ENCODE data around the gene FURIN.
"Not testable (repeated sequence)": the region's sequence is repeated elsewhere in the genome, so short reads cannot be mapped to it uniquely, and the experiment has no call there.

The FURIN gene

DNA sequence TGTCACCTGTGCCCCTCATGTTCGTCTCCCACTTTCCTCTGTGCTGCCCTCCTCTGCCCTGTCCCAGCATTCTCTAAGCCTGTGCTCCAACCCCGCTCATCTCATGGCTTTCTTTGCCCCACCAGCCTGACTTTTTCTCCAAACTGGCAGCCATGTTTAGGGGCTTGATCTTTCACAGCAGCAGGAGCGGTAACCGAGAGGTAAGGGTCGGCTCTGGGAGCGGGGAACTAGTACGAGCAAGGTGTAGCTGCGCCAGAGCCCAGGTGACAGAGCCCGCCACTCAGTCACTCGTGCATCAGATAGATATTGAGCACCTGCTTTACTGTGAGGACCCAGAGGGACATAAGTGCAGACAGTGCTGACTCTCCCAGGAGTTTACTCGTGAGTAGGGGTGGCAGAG is 48.1 kb downstream of the FURIN start:
- DNase-seq (ENCODE audit: low spot score): no peak

DNA sequence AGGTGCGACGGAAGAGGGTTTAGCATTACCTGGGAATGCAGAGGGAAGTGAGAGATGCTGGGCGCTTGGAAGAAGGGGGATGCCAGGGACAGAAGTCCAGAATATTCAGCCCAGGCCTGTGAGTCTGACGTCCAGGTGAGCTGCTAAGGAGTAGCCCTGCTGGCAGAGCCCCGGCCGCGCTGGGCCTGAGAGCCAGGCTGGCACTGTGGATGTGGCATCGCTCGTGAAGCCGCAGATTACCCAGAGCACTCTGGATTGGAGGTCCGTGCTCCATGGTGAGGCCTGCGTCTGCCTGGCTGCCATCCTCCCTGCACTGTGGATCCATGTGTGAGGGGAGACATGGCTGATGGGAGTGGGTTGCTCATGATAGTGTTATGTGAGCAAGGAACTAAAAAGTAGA is 49.2 kb downstream of the FURIN start:
- no peak for DNase-seq (ENCODE audit: low spot score)

DNA sequence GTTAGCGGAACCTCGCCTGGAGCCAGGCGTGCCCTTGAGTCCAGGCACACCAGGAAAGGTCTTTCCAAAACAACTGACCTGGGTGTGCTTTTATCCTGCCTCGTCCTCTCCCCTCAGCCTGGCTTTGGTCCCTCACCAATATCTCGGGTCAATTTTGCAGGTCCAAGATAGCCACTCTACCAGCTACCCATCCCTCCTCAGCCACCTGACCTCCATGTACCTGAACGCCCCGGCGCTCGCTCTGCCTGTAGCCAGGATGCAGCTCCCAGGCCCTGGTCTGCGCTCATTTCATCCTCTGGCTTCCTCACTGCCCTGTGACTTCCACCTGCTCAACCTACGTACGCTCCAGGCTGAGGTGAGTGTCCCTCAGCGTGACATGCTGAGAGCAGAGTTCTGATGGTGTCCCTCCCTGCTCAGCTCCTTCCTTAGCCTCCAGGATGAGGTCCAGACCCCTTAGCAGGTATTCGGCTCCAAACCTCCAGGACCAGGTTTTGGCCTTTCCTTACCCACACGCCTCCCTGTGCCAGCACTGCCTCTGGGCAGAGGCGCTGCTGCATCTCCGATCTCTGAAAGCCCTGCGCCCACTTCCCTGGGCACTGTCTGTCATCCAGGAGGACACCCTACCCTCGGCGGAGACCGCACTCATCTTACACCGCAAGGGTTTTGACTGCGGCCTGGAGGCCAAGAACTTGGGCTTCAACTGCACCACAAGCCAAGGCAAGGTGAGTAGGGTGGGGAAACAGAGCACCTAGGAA is 49.8 kb downstream of the FURIN start:
- no peak for DNase-seq (ENCODE audit: low spot score)

DNA sequence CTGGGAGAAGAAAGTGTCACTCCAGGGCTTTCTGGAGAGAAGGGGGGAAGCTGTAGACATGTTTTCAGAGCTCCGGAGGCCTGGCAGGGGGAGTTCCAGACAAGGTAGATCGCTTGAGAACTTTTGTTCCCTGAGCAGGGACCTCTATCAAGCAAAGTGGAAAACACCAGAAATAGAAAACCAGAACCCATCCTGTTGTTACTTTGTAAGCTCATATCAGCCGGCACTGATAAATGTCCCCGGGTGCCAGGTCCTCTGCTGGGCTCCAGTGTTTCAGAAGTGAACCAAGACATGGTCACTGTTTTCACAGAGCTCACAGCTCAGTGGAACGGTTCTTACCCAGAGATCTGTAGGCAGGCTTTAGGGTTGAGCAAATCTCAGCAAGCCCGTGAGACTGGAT is 50.4 kb downstream of the FURIN start:
- DNase-seq (ENCODE audit: low spot score): no peak

DNA sequence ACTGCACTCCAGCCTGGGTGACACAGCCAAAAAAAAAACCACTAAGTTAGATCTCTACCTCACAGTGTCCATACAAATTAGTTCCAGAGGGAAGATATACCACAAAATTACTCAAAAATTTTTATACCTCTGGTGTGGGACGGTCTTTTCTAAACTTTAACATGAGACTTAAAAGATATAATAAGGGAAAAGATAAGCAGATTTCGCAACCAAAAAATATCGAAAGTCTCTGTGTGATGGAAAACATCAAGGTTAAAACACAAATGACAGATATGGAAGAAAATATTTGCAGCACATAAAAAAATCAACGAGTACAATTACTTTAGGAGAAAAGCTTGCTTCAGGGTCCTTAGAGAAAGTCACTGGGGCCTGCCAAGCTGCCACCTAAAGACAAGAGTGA is 53.5 kb downstream of the FURIN start:
- no peak for DNase-seq (ENCODE audit: low spot score)

DNA sequence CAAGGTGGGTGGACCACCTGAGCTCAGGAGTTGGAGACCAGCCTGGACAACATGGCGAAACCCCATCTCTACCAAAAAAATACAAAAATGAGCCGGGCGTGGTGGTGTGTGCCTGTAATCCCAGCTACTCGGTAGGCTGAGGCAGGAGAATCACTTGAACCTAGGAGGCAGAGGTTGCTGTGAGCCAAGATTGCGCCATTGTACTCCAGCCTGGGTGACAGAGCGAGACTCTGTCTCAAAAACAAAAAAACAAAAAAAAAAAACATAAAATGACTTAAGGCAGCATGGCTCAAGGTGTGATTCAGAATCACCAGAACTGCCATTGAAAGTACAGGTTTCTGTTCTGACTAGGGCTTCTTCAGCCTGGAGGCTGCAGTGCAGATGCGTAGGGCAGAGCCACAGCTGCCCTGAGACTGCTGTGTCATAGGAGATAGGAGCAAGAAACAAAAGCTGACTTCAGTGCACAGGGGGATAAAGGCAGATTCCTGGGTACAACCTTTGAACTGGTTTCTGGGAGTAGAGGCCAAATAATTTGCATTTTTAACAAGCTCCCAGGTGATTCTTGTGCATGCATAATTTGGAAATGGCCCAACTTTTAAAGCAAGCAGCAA is 54.4 kb downstream of the FURIN start:
- DNase-seq (ENCODE audit: low spot score): not testable (repeated sequence)

DNA sequence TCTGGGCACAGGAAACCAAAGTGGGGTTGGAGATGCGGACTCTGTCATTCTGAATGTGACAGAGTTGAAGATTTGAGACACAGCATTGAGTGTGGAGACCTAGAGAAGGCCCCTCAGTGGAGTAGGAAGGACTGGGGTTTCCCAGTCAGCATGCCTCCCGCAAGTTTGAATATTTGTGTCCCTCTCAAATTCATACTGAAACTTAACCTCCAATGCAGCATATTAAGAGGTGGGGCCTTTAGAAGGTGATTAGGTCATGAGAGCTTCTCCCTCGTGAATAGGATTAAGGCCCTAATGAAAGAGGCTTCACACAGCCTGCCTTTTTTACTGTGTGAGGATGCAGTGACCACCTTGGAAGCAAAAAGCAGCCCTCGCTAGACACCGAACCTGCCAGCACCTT is 56.0 kb downstream of the FURIN start:
- no peak for DNase-seq (ENCODE audit: low spot score)

DNA sequence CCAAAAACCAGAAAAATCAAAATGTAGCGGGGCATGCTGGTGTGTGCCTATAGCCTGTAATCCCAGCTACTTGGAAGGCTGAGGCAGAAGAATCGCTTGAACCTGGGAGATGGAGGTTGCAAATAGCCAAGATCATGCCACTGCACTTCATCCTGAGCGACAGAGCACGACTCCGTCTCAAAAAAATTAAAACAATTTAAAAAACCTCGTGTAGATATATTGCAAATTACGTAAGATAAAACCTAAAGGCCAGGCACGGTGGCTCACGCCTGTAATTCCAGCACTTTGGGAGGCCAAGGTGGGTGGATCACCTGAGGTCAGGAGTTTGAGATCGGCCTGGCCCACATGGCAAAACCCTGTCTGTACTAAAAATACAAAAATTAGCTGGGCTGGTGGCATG is 58.4 kb downstream of the FURIN start:
- not testable (repeated sequence) for DNase-seq (ENCODE audit: low spot score)

DNA sequence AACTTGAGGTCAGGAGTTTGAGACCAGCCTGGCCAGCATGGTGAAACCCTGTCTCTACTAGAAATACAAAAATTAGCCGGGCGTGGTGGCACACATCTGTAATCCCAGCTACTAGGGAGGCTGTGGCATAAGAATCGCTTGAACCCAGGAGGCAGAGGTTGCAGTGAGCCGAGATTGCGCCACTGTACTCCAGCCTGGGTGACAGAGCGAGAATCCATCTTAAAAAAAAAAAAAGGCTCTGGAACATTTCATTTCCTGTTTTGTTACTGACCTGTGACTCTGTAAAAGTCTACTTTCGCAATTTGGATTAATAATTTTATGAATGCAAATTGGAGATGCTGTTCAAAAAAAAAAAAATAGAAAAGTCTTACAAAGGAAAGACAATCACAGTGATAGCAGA is 59.7 kb downstream of the FURIN start:
- DNase-seq (ENCODE audit: low spot score): not testable (repeated sequence)

DNA sequence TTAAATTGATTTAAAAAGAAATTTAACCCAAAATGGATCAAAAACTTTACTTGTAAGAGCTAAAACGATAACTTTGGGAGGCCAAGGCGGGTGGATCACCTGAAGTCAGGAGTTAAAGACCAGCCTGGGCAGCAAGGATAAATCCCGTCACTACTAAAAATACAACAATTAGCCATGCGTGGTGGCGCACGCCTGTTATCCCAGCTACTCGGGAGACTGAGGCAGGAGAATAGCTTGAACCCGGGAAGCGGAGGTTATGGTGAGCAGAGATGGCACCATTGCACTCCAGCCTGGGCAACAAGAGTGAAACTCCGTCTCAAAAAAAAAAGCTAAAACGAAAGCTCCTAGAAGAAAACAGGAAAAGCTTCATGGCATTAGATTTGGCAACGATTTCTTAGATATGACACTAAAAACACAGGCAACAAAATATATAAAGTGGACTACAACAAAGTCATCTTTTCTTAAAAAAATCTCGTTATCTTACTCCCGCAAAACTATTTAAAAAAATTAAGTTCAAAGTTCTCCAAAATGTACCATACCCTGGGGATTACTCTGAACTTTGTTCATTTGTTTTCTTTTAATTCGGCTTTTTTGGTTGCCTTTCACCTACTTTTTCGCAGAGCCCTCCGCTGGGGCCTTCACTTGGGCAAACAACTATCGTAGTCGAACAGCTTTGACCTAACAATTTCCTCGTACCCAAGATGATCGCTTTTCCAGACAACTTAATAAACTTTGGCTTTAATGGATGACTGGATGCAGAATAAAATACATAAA is 61.0 kb downstream of the FURIN start:
- no peak for DNase-seq (ENCODE audit: low spot score)

DNA sequence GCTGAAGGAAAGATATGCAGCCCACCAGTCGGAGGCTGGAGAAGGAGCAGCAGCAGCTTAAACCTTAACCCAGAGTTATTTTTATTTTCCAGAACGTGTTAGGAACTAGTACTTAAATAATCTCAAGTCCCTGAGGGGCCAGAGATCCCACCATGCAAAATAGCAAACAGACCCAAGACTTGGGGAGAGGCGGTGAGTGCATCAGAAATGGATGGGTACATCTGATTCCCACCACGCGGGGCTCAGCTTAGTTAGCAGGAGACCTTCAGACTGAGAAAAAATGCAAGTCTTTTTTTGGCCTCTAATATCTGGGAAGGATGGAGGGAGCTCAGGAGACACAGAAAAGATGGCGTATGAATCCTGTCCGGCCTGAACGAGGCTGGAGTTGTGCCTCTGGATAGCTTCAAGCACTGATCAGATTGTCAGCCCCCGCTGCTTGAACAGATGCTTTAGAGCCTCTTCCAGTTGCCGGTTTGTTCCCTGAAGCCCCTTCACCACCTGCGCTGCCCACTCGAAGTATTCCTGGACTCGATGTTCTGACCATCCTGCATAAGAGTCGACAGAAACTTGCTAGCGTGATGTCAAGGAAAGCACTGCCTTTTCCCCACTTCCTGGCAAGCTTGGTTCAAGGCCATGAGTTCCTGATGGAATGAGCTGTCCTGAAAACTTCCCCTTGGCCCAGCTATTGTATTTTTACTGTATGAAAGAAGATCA is 62.6 kb downstream of the FURIN start:
- DNase-seq (ENCODE audit: low spot score): no peak

DNA sequence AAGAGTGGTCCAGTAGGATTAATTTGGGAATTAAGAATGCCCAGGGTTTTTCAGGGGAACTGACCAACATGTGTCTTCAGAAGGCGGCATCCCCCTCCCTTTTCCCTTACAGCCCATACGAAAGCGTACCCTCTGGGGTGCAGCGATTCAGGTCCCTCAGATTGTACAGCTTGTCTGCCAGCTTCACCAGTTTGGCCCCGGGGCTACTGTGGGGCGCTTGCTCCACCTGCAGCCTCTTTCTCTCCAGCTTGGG is 63.1 kb downstream of the FURIN start:
- no peak for DNase-seq (ENCODE audit: low spot score)

DNA sequence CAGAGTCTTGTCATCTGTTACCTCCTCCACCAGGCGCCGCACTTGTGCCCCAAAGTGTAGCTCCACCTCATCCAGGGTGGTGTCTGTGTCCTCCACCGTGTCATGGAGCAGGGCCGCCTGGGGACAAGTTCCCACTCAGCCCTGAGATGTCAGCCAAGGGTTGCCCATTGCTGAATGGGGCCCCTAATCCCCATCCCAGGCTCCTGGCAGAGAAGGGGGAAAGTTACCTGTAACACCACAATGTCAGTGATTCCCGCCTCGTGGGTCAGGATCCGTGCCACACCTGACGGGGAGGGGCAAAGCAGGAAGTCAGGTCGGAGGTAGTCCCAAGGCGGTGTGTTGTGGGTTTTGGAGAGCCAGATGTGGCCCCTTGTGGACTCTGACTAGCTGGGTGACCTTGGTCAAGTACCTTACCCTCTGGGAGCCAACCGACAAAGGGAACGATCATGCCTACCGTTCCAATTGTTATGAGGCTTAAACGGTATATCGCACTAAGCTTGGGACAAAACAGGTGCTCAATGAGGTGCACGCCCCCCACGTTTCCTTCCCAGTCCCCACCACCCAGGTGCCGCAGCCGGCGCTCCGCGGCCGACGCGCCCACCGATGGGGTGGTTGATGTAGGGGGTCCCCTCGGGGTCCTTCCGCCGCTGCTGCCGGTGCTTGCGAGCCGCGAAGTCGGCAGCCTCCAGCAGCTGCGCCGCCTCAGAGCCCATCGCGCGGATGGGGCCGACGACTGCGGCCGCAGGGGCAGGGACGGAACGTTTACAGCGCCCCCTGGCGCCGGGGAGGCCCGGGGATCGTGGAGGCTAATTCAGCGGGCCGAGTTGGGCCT is 63.7 kb downstream of the FURIN start, which contains the start of gene HDDC3:
HDDC3 (minus strand) TSS at position 722 of the 832 bp plus-strand sequence; CDS start at position 713, 9 bp downstream.
- DNase-seq (ENCODE audit: low spot score): peak; percentile 94

DNA sequence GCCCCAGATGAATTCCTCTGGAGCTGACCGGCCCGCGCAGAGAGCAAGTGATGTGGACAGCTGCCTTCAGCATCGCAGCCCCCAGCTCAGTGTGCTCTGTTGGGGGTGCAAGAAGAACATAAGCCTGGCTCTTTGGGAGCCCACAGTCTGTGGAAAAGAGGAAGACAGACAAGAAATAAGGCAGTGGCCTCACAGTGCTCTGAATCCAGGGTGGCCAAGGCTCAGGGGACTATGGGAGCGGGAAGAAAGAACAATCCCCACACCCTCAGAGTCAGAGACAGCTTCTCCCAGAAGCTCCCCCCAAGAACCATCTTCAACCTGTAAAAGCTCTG is 64.2 kb downstream of the FURIN start:
- DNase-seq (ENCODE audit: low spot score): no peak

Measured in LoVo (cell line).